GM12873 (cell line): Measurements from ENCODE around the gene KBTBD12.

Experiments
- CTCF ChIP-seq: IDR thresholded peaks from 2 replicates; pipeline ENCODE4 v1.5.1; 2012; ENCODE audit warnings: low read depth, mild to moderate bottlenecking, moderate library complexity, low read length, control low read depth; ENCODE audit not compliant: insufficient read depth; ENCODE audit errors: missing control alignments

KBTBD12 gene

GRCh38 chr3:127915115-127915936 lies at the start of gene KBTBD12:
Gene KBTBD12 (plus strand): TSS chr3:127915232. CDS start chr3:127923062, 7,830 bp downstream.
- no peak for TF ChIP-seq CTCF

GRCh38 chr3:127865941-127866340 lies 49.1 kb upstream of the KBTBD12 start:
- TF ChIP-seq CTCF = no peak

- TF ChIP-seq CTCF = no peak
These were observed 47.6 kb upstream of the KBTBD12 start for GRCh38 chr3:127867412-127867811.

- no peak for TF ChIP-seq CTCF
These were observed 47.0 kb upstream of the KBTBD12 start for GRCh38 chr3:127867986-127868385.

GRCh38 chr3:127870156-127870555 lies 44.9 kb upstream of the KBTBD12 start:
- TF ChIP-seq CTCF = no peak

- no peak for TF ChIP-seq CTCF
These were observed 33.4 kb upstream of the KBTBD12 start for GRCh38 chr3:127881586-127881985.

GRCh38 chr3:127884041-127884440 lies 31.0 kb upstream of the KBTBD12 start:
- no peak for TF ChIP-seq CTCF
